WTC11 (cell line): ENCODE results near the gene SLC11A1. TPM values are rescaled to one million over a fixed set of nuclear protein-coding genes. Genes with fewer than 3 reads are reported as not detected.

Experiments
- ATAC-seq: fragments of 200-7000 bp; cut with Tn5 transposase; 2 replicates; pipeline ENCODE4 v1.10.0; 2021; ENCODE audit warnings: mild to moderate bottlenecking, moderate library complexity
- CTCF ChIA-PET: fragments of 300-600 bp; sonication (Branson Sonifier 250); formaldehyde crosslinking; loops from one replicate; lab custom pipeline; 2021; ENCODE audit warnings: antibody characterized with exemption; lab: Charles Lee
- POLR2A ChIA-PET: fragments of 350-600 bp; sonication (Branson Sonifier 250); formaldehyde crosslinking; loops from one replicate; lab custom pipeline; 2021; ENCODE audit warnings: antibody characterized with exemption; lab: Charles Lee
- DNase-seq: peaks from one replicate; pipeline ENCODE4 v3.0.0; 2021; ENCODE audit warnings: low spot score
- H3K27ac Mint-ChIP-seq: 2 replicates; pipeline ENCODE4 v1.8.0; 2021; ENCODE audit warnings: mixed read lengths
- H3K27me3 Mint-ChIP-seq: 2 replicates; pipeline ENCODE4 v1.8.0; 2021; ENCODE audit warnings: low read depth, mild to moderate bottlenecking, moderate library complexity, mixed read lengths
- H3K36me3 Mint-ChIP-seq: 2 replicates; pipeline ENCODE4 v1.8.0; 2021; ENCODE audit warnings: mixed read lengths
- H3K4me1 Mint-ChIP-seq: 2 replicates; pipeline ENCODE4 v1.8.0; 2022; ENCODE audit warnings: mixed read lengths
- H3K4me3 Mint-ChIP-seq: 2 replicates; pipeline ENCODE4 v1.8.0; 2021; ENCODE audit warnings: mild to moderate bottlenecking, moderate library complexity, mixed read lengths
- H3K9me3 Mint-ChIP-seq: 2 replicates; pipeline ENCODE4 v1.8.0; 2021; ENCODE audit warnings: mixed read lengths
- ARID4B ChIP-seq: sonication (generic); formaldehyde crosslinking; IDR thresholded peaks from 2 replicates; pipeline ENCODE4 v1.8.0; 2023; ENCODE audit warnings: missing genetic modification reagents, mild to moderate bottlenecking, borderline replicate concordance
- CBFB ChIP-seq: sonication (generic); formaldehyde crosslinking; IDR thresholded peaks from 2 replicates; pipeline ENCODE4 v1.8.1; 2022; ENCODE audit warnings: mild to moderate bottlenecking, low read depth, missing genetic modification reagents
- ELF4 ChIP-seq: sonication (generic); formaldehyde crosslinking; IDR thresholded peaks from 2 replicates; pipeline ENCODE4 v1.8.1; 2022; ENCODE audit warnings: low read depth, mild to moderate bottlenecking, moderate library complexity, missing genetic modification reagents
- FOXP1 ChIP-seq: sonication (generic); formaldehyde crosslinking; IDR thresholded peaks from 2 replicates; pipeline ENCODE4 v1.8.0; 2022; ENCODE audit warnings: missing genetic modification reagents, mild to moderate bottlenecking, moderate library complexity, borderline replicate concordance
- FOXP4 ChIP-seq: sonication (generic); formaldehyde crosslinking; IDR thresholded peaks from 2 replicates; pipeline ENCODE4 v1.8.0; 2022; ENCODE audit warnings: mild to moderate bottlenecking, missing genetic modification reagents
- GABPB1 ChIP-seq: sonication (generic); formaldehyde crosslinking; IDR thresholded peaks from 2 replicates; pipeline ENCODE4 v1.8.1; 2023; ENCODE audit warnings: mild to moderate bottlenecking, missing genetic modification reagents
- GRHL2 ChIP-seq: fragments of 250-450 bp; sonication (Bioruptor Pico); IDR thresholded peaks from 2 replicates; pipeline ENCODE4 v1.8.0; 2022; ENCODE audit warnings: mild to moderate bottlenecking, moderate library complexity; ENCODE audit not compliant: insufficient replicate concordance, severe bottlenecking
- MXD4 ChIP-seq: fragments of 250-450 bp; sonication (Bioruptor Pico); IDR thresholded peaks from 2 replicates; pipeline ENCODE4 v1.8.0; 2021; ENCODE audit warnings: mild to moderate bottlenecking, moderate library complexity, borderline replicate concordance
- MYBL2 ChIP-seq: sonication (generic); formaldehyde crosslinking; IDR thresholded peaks from 2 replicates; pipeline ENCODE4 v1.8.1; 2023; ENCODE audit warnings: mild to moderate bottlenecking, moderate library complexity, missing genetic modification reagents
- NFATC4 ChIP-seq: fragments of 250-450 bp; sonication (Bioruptor Pico); IDR thresholded peaks from 2 replicates; pipeline ENCODE4 v1.9.0; 2021; ENCODE audit warnings: mild to moderate bottlenecking
- NFE2L1 ChIP-seq: sonication (generic); formaldehyde crosslinking; IDR thresholded peaks from 2 replicates; pipeline ENCODE4 v1.8.1; 2023; ENCODE audit warnings: missing genetic modification reagents
- NFYB ChIP-seq: sonication (generic); formaldehyde crosslinking; conservative IDR thresholded peaks from 2 replicates; pipeline ENCODE4 v1.8.0; 2022; ENCODE audit warnings: low read depth, missing genetic modification reagents
- NR2C2 ChIP-seq: sonication (generic); formaldehyde crosslinking; IDR thresholded peaks from 2 replicates; pipeline ENCODE4 v1.8.0; 2022; ENCODE audit warnings: mild to moderate bottlenecking, missing genetic modification reagents
- TEAD4 ChIP-seq: sonication (generic); formaldehyde crosslinking; IDR thresholded peaks from 2 replicates; pipeline ENCODE4 v1.8.0; 2022; ENCODE audit warnings: mild to moderate bottlenecking, missing genetic modification reagents
- USF2 ChIP-seq: sonication (generic); formaldehyde crosslinking; IDR thresholded peaks from 2 replicates; pipeline ENCODE4 v1.8.1; 2023; ENCODE audit warnings: mild to moderate bottlenecking, missing genetic modification reagents, moderate library complexity
- ZNF317 ChIP-seq: sonication (generic); formaldehyde crosslinking; IDR thresholded peaks from 2 replicates; pipeline ENCODE4 v1.8.1; 2023; ENCODE audit warnings: low read depth, mild to moderate bottlenecking, moderate library complexity, missing genetic modification reagents, borderline replicate concordance
- ZNF423 ChIP-seq: fragments of 250-450 bp; sonication (Bioruptor Pico); IDR thresholded peaks from 2 replicates; pipeline ENCODE4 v2.1.2; 2022; ENCODE audit warnings: mild to moderate bottlenecking, moderate library complexity
- total RNA-seq: library from RNA; stranded (reverse); gene quantifications from 3 replicates; pipeline ENCODE4 v1.2.3, GENCODE V29; 2021
- TF ChIP-seq, protein P1 (sequence below): sonication (generic); formaldehyde crosslinking; IDR thresholded peaks from 2 replicates; pipeline ENCODE4 v1.8.0; 2022; ENCODE audit warnings: mild to moderate bottlenecking, missing genetic modification reagents
- TF ChIP-seq, protein P2 (sequence below): sonication (generic); formaldehyde crosslinking; IDR thresholded peaks from 2 replicates; pipeline ENCODE4 v1.8.0; 2022; ENCODE audit warnings: mild to moderate bottlenecking, missing genetic modification reagents

Gene SLC11A1
- total RNA-seq, 1 experiment from 2014 or later: 0.31 TPM

DNA sequence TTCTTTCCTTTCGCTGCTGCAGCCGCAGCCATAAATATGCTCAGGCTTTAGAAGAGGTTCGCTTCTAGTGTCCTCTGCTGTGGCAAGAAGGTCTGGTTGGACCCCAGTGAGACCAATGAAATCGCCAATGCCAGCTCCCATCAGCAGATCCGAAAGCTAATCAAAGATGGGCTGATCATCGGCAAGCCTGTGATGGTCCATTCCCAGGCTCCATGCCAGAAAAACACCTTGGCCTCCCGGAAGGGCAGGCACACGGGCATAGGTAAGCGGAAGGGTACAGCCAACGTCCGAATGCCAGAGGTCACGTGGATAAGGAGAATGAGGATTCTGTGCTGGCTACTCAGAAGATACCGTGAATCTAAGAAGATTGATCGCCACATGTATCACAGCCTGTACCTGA, 28.0 kb upstream of the SLC11A1 start:
- H3K36me3 Mint-ChIP-seq: peaks cover 17% of the 10 kb centered on the region
- peaks cover 20% of the 10 kb centered on the region for H3K9me3 Mint-ChIP-seq
- POLR2A ChIA-PET: no interaction called here
- no peaks in the 10 kb centered on the region for H3K27me3 Mint-ChIP-seq
- DNase-seq: no peak
- TF ChIP-seq CBFB: no peak
- no peak for TF ChIP-seq MYBL2
- TF ChIP-seq ZNF317: no peak
- TF ChIP-seq, protein P1, sequence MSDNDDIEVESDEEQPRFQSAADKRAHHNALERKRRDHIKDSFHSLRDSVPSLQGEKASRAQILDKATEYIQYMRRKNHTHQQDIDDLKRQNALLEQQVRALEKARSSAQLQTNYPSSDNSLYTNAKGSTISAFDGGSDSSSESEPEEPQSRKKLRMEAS (CRISPR knock-in tag): no peak
- H3K4me1 Mint-ChIP-seq: peaks cover 16% of the 10 kb centered on the region
- no peak overlapping the region for H3K27ac Mint-ChIP-seq
- CTCF ChIA-PET: no interaction called here
- no peak for ATAC-seq
- no peak overlapping the region for H3K4me3 Mint-ChIP-seq

DNA sequence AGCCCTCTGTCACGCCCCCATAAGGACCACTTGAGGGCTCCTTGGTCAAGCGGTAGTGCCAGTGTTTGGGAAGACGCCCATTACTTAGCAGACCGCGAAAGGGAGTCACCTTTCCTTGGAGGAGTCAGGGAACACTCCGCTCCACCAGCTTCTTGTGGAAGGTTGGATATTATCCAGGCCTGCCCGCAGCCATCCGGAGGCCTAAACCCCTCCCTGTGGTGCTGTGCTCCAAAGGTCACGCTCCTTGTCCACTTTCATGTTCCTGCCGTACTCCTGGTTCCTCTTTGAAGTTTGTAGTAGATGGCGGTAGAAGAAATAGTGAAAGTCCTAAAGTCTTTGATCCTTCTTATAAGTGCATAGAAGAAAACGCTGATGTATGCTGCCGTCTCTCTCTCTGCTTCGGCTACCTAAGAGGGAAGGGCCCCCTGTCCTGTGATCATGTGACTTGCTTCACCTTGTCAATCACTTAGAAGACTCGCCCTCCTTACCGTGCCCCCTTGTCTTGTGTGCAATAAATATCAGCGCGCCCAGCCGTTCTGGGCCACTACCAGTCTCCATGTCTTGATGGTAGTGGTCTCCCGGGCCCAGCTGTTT, 27.1 kb upstream of the SLC11A1 start:
- H3K9me3 Mint-ChIP-seq: peaks cover 15% of the 10 kb centered on the region
- ATAC-seq: no peak
- H3K27ac Mint-ChIP-seq: no peak overlapping the region
- no peaks in the 10 kb centered on the region for H3K27me3 Mint-ChIP-seq
- peaks cover 16% of the 10 kb centered on the region for H3K4me1 Mint-ChIP-seq
- TF ChIP-seq ARID4B (CRISPR knock-in tag) (no peak), FOXP1 (CRISPR knock-in tag) (no peak), USF2 (CRISPR knock-in tag) (peak; percentile 53)
- TF ChIP-seq, protein P2, sequence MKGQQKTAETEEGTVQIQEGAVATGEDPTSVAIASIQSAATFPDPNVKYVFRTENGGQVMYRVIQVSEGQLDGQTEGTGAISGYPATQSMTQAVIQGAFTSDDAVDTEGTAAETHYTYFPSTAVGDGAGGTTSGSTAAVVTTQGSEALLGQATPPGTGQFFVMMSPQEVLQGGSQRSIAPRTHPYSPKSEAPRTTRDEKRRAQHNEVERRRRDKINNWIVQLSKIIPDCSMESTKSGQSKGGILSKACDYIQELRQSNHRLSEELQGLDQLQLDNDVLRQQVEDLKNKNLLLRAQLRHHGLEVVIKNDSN: 0 out of 2 replicates have a peak, but pooled peaks have one; percentile 20
- TF ChIP-seq, all 79 proteins: peak for 2
- POLR2A ChIA-PET: no interaction called here
- H3K4me3 Mint-ChIP-seq: no peak overlapping the region
- no peak for DNase-seq
- CTCF ChIA-PET: interaction anchor here (2.9 kb wide), 1 partner anchor 53 kb away, joined by 22 read pairs; no protein-coding TSS in a partner anchor
- peaks cover 14% of the 10 kb centered on the region for H3K36me3 Mint-ChIP-seq

- DNase-seq (no peak), ATAC-seq (no peak; the same call in 1 of the 2 replicates)
- CTCF ChIA-PET: interaction anchor here (0.6 to 2.9 kb wide), 32 partner anchors 10 to 277 kb away, joined by 3 to 36 read pairs (median 5); partner anchors contain the start of genes AAMP, PNKD and TMBIM1
- POLR2A ChIA-PET: interaction anchor here (0.5 to 1.5 kb wide), 4 partner anchors 8 to 66 kb away, joined by 3 to 6 read pairs (median 4); no protein-coding TSS in a partner anchor
- peak overlapping the region; percentile 44 for H3K4me3 Mint-ChIP-seq
- H3K4me1 Mint-ChIP-seq: peaks cover 17% of the 10 kb centered on the region
- no peaks in the 10 kb centered on the region for H3K9me3 Mint-ChIP-seq
- peak overlapping the region; percentile 22 for H3K27ac Mint-ChIP-seq
- H3K27me3 Mint-ChIP-seq: no peaks in the 10 kb centered on the region
- H3K36me3 Mint-ChIP-seq: no peaks in the 10 kb centered on the region
- TF ChIP-seq NFYB (no peak), NFE2L1 (CRISPR knock-in tag) (no peak), NFATC4 (no peak), MXD4 (CRISPR knock-in tag) (no peak), ZNF423 (CRISPR knock-in tag) (no peak), USF2 (CRISPR knock-in tag) (no peak), GRHL2 (CRISPR knock-in tag) (no peak), NR2C2 (CRISPR knock-in tag) (no peak), ELF4 (no peak), GABPB1 (no peak), FOXP4 (CRISPR knock-in tag) (no peak), TEAD4 (no peak)
These were observed 24.6 kb upstream of the SLC11A1 start for GRCh38 chr2:218357236-218358177.
